HEK293 (cell line): ENCODE data around the gene MYL6B.

ENCODE experiments used
- CTCF ChIA-PET: fragments of 350-600 bp; formaldehyde crosslinking; extraction: SDS; loops from one replicate; lab custom pipeline; 2021; ENCODE audit warnings: antibody characterized with exemption; lab: Yijun Ruan, JAX
- POLR2A ChIA-PET: fragments of 300-600 bp; formaldehyde crosslinking; extraction: SDS; loops from one replicate; lab custom pipeline; 2020; ENCODE audit warnings: antibody characterized with exemption, inconsistent platforms; lab: Yijun Ruan, JAX
- H3K27ac ChIP-seq: fragments of 200-500 bp; sonication (Bioruptor generic); 2 replicates; pipeline ENCODE4 v1.5.1; 2014; ENCODE audit warnings: low read depth, low read length, control low read depth, inconsistent platforms; ENCODE audit errors: extremely low read depth
- H3K36me3 ChIP-seq, 2 experiments: fragments of 200-500 bp in 1 of 2; sonication (Bioruptor generic) in 1 of 2; 1 replicate in 1 of 2; 2 replicates in 1 of 2; pipeline ENCODE4 v1.5.1; 2014 to 2017; ENCODE audit warnings: inconsistent platforms in 2 of 2, low read length in 2 of 2; ENCODE audit not compliant: control insufficient read depth in 2 of 2, insufficient read depth in 1 of 2
- H3K4me1 ChIP-seq: fragments of 200-500 bp; sonication (Bioruptor generic); 2 replicates; pipeline ENCODE4 v1.5.1; 2014; ENCODE audit warnings: mild to moderate bottlenecking, low read length, inconsistent platforms; ENCODE audit not compliant: control insufficient read depth, insufficient read depth
- H3K4me3 ChIP-seq: 2 replicates; pipeline ENCODE4 v1.5.1; 2011; ENCODE audit warnings: low read depth, mild to moderate bottlenecking, control low read depth, low read length, moderate library complexity
- H3K9me3 ChIP-seq: fragments of 200-500 bp; sonication (Bioruptor generic); 2 replicates; pipeline ENCODE4 v1.5.1; 2014; ENCODE audit warnings: low read depth, low read length, inconsistent platforms; ENCODE audit not compliant: control insufficient read depth, insufficient read depth
- KLF10 ChIP-seq: fragments of 450-650 bp; IDR thresholded peaks from 2 replicates; pipeline ENCODE4 v1.5.1; 2018; ENCODE audit warnings: missing biosample characterization, mild to moderate bottlenecking, missing genetic modification characterization
- REST ChIP-seq: fragments of 450-650 bp; formaldehyde crosslinking; IDR thresholded peaks from 2 replicates; pipeline ENCODE4 v1.5.1; 2016; ENCODE audit warnings: missing biosample characterization, missing genetic modification characterization
- SALL2 ChIP-seq: fragments of 450-650 bp; formaldehyde crosslinking; IDR thresholded peaks from 2 replicates; pipeline ENCODE4 v1.5.0; 2017; ENCODE audit warnings: missing biosample characterization, mild to moderate bottlenecking, missing genetic modification characterization, borderline replicate concordance
- ZBTB1 ChIP-seq: fragments of 450-650 bp; formaldehyde crosslinking; IDR thresholded peaks from 2 replicates; pipeline ENCODE4 v1.5.1; 2016; ENCODE audit warnings: missing biosample characterization, missing genetic modification characterization
- ZBTB6 ChIP-seq: fragments of 450-650 bp; formaldehyde crosslinking; IDR thresholded peaks from 2 replicates; pipeline ENCODE4 v1.5.1; 2017; ENCODE audit warnings: missing biosample characterization, missing genetic modification characterization
- ZNF211 ChIP-seq: fragments of 450-650 bp; formaldehyde crosslinking; IDR thresholded peaks from 2 replicates; pipeline ENCODE4 v1.5.1; 2016; ENCODE audit warnings: low read depth, missing biosample characterization, missing genetic modification characterization
- ZNF221 ChIP-seq: fragments of 450-650 bp; formaldehyde crosslinking; IDR thresholded peaks from 2 replicates; pipeline ENCODE4 v1.5.1; 2017; ENCODE audit warnings: missing biosample characterization, missing genetic modification characterization, borderline replicate concordance
- ZNF324 ChIP-seq: fragments of 450-650 bp; formaldehyde crosslinking; IDR thresholded peaks from 2 replicates; pipeline ENCODE4 v1.5.1; 2016; ENCODE audit warnings: missing biosample characterization, missing genetic modification characterization
- ZNF416 ChIP-seq: fragments of 450-650 bp; formaldehyde crosslinking; IDR thresholded peaks from 2 replicates; pipeline ENCODE4 v1.5.1; 2016; ENCODE audit warnings: missing biosample characterization, missing genetic modification characterization
- ZNF501 ChIP-seq: fragments of 450-650 bp; formaldehyde crosslinking; IDR thresholded peaks from 2 replicates; pipeline ENCODE4 v1.5.1; 2016; ENCODE audit warnings: missing biosample characterization, missing genetic modification characterization
- ZNF600 ChIP-seq: fragments of 450-650 bp; formaldehyde crosslinking; IDR thresholded peaks from 2 replicates; pipeline ENCODE4 v1.5.1; 2016; ENCODE audit warnings: missing biosample characterization, missing genetic modification characterization
- ZNF610 ChIP-seq: fragments of 450-650 bp; formaldehyde crosslinking; IDR thresholded peaks from 2 replicates; pipeline ENCODE4 v1.5.1; 2016; ENCODE audit warnings: missing biosample characterization, missing genetic modification characterization, borderline replicate concordance
- TF ChIP-seq, protein P1 (sequence below): fragments of 450-650 bp; formaldehyde crosslinking; IDR thresholded peaks from 2 replicates; pipeline ENCODE4 v1.5.1; 2016; ENCODE audit warnings: missing biosample characterization, missing genetic modification characterization, borderline replicate concordance
- TF ChIP-seq, protein P2 (sequence below): IDR thresholded peaks from 2 replicates; pipeline ENCODE4 v1.6.1; 2011; ENCODE audit warnings: mild to moderate bottlenecking, low read depth, low read length, borderline replicate concordance
- TF ChIP-seq, protein P3 (sequence below): fragments of 450-650 bp; formaldehyde crosslinking; IDR thresholded peaks from 2 replicates; pipeline ENCODE4 v1.5.1; 2016; ENCODE audit warnings: missing biosample characterization, missing genetic modification characterization

The MYL6B gene

GRCh38 chr12:56164345-56164729 is 11.9 kb downstream of the MYL6B start:
- Histone ChIP-seq H3K4me3 (no peak overlapping the region), H3K36me3 (peaks cover 49 to 93% of the 10 kb centered on the region in 2 experiments), H3K9me3 (no peaks in the 10 kb centered on the region), H3K27ac (no peak overlapping the region), H3K4me1 (peaks cover 3% of the 10 kb centered on the region; the same call in 1 of the 2 replicates)
- ChIA-PET CTCF (no interaction called here), POLR2A (interaction anchor here (2.3 to 3.7 kb wide), 2 partner anchors 25 to 46 kb away, joined by 5 to 29 read pairs; partner anchors contain the start of genes SMARCC2 and ZC3H10)
- TF ChIP-seq ZNF211 (tag by site-specific recombination) (no peak), SALL2 (tag by site-specific recombination) (no peak), KLF10 (no peak), ZBTB1 (tag by site-specific recombination) (no peak), ZNF501 (tag by site-specific recombination) (no peak), ZNF221 (tag by site-specific recombination) (no peak), REST (no peak), ZNF324 (no peak), ZBTB6 (tag by site-specific recombination) (no peak), ZNF416 (tag by site-specific recombination) (no peak), ZNF610 (tag by site-specific recombination) (no peak), ZNF600 (tag by site-specific recombination) (0 out of 2 replicates have a peak, but pooled peaks have one; percentile 22)
- TF ChIP-seq, protein P1, sequence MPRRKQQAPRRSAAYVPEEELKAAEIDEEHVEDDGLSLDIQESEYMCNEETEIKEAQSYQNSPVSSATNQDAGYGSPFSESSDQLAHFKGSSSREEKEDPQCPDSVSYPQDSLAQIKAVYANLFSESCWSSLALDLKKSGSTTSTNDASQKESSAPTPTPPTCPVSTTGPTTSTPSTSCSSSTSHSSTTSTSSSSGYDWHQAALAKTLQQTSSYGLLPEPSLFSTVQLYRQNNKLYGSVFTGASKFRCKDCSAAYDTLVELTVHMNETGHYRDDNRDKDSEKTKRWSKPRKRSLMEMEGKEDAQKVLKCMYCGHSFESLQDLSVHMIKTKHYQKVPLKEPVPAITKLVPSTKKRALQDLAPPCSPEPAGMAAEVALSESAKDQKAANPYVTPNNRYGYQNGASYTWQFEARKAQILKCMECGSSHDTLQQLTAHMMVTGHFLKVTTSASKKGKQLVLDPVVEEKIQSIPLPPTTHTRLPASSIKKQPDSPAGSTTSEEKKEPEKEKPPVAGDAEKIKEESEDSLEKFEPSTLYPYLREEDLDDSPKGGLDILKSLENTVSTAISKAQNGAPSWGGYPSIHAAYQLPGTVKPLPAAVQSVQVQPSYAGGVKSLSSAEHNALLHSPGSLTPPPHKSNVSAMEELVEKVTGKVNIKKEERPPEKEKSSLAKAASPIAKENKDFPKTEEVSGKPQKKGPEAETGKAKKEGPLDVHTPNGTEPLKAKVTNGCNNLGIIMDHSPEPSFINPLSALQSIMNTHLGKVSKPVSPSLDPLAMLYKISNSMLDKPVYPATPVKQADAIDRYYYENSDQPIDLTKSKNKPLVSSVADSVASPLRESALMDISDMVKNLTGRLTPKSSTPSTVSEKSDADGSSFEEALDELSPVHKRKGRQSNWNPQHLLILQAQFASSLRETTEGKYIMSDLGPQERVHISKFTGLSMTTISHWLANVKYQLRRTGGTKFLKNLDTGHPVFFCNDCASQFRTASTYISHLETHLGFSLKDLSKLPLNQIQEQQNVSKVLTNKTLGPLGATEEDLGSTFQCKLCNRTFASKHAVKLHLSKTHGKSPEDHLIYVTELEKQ: no peak
- TF ChIP-seq, protein P2, sequence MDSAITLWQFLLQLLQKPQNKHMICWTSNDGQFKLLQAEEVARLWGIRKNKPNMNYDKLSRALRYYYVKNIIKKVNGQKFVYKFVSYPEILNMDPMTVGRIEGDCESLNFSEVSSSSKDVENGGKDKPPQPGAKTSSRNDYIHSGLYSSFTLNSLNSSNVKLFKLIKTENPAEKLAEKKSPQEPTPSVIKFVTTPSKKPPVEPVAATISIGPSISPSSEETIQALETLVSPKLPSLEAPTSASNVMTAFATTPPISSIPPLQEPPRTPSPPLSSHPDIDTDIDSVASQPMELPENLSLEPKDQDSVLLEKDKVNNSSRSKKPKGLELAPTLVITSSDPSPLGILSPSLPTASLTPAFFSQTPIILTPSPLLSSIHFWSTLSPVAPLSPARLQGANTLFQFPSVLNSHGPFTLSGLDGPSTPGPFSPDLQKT: no peak
- TF ChIP-seq, protein P3, sequence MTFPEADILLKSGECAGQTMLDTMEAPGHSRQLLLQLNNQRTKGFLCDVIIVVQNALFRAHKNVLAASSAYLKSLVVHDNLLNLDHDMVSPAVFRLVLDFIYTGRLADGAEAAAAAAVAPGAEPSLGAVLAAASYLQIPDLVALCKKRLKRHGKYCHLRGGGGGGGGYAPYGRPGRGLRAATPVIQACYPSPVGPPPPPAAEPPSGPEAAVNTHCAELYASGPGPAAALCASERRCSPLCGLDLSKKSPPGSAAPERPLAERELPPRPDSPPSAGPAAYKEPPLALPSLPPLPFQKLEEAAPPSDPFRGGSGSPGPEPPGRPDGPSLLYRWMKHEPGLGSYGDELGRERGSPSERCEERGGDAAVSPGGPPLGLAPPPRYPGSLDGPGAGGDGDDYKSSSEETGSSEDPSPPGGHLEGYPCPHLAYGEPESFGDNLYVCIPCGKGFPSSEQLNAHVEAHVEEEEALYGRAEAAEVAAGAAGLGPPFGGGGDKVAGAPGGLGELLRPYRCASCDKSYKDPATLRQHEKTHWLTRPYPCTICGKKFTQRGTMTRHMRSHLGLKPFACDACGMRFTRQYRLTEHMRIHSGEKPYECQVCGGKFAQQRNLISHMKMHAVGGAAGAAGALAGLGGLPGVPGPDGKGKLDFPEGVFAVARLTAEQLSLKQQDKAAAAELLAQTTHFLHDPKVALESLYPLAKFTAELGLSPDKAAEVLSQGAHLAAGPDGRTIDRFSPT: peak; percentile 95
- TF ChIP-seq, all 188 proteins: peak for 2
